CD4-positive, alpha-beta T cell treated with Interleukin-4 for 4 hours (primary cell): Measurements from ENCODE around the gene TMED3.
A peak's percentile ranks its signal among the peaks of the same experiment; 100 is the strongest.

Source experiments
- DNase-seq: peaks from one replicate; pipeline ENCODE4 v3.0.0-alpha.2; 2020

TMED3 gene

DNA sequence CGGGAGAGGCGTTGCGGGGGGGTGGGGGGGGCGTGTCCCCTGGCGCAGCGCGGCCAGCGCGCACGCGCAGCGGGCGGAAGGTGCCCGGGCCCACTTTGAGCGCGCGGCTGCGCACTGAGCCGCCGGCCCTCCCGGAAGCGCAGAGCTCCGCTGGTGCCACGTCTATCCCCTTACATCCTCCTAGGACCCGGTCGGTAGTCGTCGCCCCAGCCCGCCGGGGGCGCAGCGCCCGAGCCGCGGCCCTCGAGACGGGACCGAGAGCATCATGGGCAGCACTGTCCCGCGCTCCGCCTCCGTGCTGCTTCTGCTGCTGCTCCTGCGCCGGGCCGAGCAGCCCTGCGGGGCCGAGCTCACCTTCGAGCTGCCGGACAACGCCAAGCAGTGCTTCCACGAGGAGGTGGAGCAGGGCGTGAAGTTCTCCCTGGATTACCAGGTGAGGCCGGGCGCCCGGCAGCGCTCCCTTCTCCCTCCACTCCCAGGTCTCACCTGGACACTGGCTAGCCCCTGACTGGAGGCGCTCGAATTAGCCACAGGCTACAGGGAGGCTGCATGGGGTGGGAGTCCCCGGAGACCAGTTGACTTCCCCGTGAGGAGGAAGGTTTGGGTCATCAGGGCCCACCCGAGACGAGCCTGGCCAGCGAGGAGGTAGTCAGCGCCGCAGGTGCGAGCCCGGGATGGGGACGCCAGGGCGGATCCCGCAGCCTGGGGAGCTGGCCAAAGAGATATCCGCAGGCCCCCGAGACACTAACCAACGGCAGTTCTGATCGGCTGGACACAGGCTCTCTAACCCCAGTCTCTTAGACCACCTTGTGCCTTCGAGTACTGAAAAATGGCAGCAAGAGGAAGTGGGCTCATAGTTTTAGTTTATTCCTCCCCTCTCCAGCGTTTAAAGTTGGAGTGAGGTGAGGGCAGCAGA is at the start of gene TMED3:
Gene TMED3 (plus strand): TSS at position 128 of the 916 bp plus-strand sequence. CDS start 138 bp downstream, at position 266.
- peak; percentile 81 for DNase-seq

DNA sequence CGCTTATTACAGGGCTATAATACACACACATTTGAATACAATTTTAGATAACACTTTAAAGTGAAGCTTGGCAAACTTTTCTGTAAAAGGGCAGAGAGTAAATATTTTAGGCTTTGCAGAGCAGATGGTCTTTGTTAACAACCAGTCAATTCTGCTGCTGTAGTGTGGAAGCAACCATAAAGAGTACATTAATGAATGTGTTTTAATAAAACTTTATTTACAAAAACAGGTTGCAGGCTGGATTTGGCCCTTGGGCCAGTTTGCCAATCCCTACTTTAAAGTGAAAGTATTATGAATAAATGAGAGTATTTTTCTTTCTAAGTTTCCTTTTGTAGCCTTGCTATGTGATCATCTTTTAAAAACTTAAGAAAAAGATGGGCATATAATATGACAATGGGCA is 49.1 kb upstream of the TMED3 start:
- no peak for DNase-seq

DNA sequence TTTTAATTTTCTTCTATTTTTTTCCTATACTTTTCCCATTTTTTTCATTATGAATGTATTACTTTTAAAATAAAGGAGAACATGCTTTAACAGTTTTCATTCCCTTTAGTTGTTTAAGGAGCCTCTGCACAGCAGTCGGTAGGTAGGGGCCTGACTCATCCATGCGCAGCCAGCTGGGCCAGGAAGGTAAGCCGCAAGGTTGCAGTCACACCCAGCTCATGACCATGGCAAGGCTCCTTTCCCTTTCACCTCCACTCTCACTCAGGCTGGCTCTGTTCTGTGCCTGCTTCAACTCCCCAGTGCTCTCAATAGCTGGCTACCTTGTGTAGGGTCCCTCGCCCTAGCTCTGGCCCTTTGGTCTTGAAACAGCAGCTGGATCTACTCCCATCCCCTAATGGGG is 45.7 kb upstream of the TMED3 start:
- no peak for DNase-seq

DNA sequence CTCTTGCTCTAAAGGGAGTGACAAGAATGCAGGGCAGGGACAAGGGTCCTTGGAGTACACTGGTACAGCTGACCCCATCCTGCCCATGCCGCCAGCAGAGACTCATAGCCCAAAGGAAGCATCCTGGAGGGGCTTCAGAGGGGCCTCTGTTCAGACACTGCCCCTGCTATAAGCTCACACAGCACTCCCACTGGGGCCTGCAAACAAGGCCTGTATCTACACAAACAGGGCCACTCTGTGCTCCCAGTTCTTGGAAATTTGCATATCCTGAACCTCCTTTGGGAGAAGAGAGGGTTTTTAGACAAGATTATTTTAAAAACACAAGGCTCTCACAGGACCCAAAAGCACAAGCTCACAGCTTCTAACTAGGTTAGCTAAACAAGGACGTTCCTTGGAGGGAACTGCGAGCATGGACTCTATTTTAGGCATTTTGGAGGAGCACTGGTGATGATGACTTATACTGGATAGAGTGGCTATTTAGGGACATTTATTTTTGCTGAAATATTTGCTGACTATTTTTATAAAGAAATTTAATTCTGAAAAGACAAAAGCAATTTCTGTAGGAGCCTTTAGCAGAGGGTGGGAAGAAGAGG is 44.8 kb upstream of the TMED3 start:
- no peak for DNase-seq

DNA sequence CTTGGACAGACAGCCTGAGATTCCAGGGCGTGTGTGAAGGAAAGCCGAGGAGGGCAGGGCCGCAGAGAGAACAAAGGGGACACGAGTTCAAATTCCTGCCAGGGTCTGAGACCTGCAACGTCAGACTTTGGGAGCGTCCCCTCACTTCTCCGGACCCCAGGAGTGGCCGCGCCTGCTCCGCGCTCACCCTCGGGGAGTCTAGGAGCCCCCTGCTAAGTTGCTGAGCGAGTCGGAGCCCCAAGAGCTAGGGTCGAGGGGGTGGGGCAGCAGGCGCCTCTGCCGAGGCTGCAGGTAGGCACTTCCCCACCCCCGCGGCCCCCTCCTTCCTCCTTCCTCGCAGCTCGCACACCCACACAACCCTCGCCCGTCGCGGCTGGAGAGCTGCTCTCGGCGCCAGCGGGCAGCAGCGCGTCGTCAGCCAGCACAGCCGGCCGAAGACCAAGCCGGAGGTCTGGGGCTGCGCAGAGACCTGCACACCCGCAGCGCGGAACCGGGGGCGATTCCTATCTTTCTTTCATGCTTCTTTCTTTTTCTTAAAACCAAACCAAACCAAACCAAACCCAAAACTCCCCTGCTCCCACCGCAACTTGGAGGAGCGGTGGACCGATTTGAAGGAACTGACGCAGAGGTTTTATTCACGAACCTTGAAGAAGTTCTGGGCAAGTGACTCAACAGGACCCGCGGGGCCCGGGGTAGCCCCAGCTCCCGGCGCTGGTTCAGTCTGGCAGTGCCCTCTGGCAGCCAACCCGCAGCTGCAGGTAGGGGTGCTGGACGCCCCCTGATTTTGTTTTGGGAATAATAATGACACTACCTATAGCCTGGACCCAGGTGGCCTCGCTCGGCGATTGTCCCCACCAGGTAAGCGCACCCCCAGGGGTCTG is 28.3 kb upstream of the TMED3 start, which contains the start of gene ANKRD34C:
Gene ANKRD34C (plus strand): TSS at position 352 of the 881 bp plus-strand sequence. CDS start 10,563 bp downstream, outside the sequence.
- no peak for DNase-seq

DNA sequence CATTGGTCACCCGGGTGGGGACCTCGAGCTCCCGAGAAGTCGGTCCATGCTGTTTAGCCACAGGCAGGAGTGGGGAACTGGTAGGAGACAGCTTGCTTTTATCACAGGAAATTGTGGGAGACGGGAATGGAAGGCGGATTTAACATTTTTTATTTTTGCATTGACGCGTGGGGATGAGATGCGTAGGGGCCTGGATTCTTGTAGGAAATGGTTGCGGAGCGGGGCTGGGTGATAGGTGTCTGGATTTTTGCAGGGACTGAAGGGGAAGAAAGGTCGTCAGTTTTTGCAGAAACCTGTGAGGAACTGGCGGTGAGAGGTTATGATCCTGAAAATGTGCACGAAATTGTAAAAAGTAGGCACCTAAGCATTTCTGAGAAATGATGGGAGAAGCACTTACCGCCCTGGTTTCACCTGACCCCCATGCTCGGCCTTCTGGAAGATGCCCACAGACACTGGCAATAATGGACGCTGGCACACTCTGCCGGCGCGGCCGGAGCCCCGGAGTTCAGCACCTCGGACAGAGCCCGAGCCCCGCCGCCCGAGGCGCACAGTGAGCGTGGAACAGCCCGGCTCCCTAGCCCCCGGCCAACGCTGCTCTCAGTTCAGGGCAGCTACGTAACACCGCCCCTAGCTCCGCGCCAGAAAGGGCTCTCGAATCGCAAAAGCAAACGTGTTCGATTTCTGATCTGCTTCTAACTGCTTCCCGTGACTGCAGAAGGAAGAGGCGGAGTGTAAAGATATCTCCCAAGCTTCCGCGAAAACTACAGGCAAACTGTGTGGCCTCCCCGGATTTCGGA is 27.5 kb upstream of the TMED3 start:
- no peak for DNase-seq

DNA sequence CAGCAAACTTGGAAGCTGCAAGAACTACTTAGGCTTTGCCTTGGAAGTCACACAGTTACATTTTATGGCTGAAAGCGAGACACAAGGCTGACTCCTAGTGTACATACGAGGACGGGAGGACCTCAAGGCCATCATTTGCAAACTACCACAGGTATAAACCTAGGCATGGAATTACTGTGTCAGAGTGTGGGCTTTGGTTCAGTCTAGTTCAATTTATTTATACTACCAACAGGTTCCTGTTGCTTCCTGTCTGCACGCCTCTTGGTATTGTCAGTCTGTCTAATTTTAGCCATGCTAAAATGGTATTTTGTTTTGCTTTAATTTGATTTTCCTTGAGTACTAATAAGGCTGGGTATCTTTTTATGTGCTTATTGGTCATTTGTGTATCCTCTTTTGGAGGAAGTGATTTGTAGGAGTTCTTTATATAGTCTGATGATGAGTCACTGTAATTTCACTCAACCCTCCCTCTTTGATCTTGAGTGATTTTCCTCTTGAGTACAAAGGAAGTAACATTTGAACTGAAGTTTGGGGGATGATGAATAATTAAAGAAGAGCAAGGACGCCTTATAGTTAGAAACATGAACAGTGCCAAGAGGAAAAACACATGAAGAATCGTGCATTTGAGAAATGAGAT is 20.2 kb upstream of the TMED3 start:
- DNase-seq: no peak

DNA sequence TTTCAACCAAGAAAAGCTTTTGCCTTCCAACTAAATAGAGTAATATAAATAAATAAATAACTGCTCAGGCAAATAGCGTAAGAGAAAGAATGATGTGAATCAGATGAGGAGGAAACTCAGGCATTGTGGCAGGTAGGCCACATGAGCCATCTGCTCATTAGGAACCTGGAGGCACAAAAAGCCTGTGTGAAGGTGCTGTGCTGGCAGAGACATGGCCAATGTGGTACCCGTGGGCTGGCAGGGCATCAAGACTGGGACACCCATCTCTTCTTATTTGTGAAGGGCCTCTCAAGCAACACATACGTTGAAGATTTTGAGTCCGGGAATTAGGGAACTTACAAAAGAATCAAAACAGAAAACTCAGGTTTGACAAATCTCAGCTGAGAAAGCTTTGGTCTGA is 18.9 kb upstream of the TMED3 start:
- no peak for DNase-seq

DNA sequence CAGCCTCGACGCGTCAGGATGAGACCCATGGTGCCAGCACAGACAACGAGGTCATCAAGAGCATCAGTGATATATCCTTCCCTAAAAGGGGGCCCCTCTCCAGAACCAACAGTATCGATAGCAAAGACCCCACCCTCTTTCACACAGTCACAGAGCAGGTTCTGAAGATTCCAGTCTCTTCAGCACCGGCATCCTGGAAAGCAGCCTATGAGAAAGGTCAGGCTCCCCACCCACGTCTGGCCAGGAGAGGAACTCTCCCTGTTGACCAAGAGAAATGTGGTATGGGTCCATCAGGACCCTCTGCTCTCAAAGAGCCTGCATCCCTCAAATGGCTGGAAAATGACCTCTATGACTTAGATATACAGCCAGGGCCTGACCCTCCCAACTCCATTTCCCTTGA is 16.8 kb upstream of the TMED3 start:
- DNase-seq: no peak

DNA sequence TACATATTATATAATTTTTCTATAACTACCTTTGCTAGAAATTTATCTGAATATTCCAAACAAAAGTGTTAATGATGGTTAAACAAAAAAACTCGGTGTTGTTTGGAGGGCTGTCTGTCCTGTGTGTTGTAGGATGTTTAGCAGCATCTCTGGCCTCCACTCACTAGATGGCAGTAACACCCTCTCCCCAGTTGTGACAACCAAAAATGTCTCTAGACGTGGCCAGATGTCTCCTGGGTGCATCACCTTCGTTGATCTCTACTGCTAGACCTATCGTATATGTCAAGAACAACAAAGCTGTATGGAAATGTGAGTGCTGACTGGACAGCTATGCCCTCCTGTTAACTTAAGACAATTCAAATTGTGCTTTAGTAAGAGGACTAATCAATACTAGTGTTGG is 14.3 kb upstream of the TMED3 start:
- no peak for DNase-seq

DNA sequence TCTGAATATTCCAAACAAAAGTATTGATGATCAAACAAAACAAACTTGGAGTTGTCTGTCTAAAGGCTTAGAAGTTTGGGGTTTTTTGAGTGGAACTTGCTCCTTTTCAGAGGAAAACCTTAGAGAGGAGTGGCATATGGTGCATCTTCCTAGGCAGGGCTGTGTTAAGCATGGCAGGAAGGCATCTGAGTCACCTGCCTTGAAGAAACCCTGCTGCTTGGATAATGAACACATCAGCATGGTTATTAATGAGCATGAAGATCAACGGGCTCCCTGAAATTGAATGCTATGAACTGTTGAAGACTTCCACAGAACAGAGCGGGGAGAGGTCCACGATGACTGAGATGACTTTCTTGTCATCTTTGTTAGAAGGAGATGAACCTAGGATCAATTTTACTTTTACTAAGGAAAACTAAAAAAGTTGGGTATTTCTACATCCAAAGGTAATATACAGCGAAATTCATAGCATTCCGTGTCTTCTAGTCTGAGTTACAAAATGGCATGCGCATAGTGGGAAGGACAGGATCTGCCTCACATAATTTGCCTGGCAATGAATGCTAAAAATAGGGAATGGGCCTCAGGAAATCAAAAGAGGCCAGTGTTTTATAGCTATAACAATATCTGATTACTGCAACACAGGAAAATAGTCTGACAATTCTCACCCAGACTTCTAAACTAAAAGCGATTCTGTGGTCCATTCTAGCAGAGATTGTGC is 11.6 kb upstream of the TMED3 start:
- DNase-seq: no peak

DNA sequence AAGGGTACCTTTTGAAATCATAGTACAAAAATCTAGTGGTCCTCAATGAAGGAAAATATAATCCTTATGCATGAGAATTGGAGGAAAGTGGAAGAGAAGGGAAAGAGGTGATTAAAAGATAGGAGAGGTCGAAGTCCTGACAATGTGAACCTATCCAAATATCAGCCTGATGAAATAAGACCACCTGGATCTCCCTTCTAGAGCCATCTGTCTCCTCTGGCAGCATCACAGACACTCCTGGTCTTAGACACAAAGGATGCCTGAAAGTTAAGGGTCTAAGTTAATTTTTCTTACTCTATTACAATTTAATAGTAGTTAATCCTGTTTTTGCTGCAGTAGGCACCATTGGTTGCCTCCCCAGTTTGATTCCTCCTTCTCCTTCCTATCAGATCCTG is 11.1 kb upstream of the TMED3 start:
- DNase-seq: no peak

DNA sequence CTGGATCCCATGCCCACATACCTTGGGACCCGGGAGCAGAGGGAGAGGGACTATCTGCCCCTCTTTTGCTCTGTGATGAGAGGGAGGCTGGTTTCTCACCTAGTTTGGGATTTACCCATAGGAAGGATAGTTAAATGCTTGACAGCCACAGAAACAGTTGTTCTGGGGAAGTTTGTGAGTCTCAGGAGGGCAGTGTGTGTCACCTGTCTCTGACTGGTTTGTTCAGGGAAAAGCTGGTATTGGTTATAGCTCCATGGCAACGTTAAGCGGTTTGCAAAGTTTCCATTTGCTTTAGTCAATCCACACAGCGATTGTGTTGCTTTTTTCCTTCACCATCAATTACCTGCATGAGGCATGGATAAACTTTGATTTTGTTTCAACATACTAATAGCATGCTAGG is 3.7 kb upstream of the TMED3 start:
- no peak for DNase-seq

DNA sequence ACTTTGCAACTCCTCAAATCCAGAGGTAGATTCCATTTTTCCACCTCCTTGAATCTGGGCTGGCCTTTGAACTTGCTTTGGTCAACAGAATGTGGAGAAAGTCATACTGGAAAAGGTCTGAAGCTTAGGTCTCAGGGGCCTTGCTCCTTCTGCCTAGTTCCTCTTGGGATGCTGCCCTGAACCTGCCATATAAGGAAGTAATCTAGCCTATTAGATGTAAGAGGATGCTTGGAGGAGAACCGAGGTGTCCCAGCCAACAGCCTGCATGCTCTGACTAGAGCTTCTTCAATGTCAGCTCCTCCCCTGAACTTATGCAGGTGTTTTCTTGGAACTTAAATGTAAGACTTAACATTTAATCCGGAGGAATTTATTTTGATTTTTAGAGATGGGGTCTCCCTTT is 2.0 kb upstream of the TMED3 start:
- no peak for DNase-seq

DNA sequence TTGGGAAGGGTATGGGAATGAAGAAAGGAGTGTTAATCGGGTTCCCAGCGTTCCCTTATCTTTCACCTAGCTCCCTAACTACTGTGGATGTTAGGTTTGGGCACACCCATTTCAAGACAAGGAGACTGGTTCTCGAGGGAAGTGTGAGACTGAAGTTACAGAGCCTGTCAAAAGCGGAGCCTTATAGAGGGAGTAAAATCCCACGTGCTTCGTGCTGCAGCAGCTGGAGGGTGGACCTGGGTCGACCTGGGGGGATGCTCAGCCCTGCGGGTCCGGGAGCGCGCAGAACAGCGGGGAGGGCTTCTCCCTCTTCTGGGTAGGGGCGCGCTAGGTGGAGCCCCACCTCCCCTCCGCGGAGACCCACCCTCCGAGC is 314 bp upstream of the TMED3 start:
- no peak for DNase-seq

DNA sequence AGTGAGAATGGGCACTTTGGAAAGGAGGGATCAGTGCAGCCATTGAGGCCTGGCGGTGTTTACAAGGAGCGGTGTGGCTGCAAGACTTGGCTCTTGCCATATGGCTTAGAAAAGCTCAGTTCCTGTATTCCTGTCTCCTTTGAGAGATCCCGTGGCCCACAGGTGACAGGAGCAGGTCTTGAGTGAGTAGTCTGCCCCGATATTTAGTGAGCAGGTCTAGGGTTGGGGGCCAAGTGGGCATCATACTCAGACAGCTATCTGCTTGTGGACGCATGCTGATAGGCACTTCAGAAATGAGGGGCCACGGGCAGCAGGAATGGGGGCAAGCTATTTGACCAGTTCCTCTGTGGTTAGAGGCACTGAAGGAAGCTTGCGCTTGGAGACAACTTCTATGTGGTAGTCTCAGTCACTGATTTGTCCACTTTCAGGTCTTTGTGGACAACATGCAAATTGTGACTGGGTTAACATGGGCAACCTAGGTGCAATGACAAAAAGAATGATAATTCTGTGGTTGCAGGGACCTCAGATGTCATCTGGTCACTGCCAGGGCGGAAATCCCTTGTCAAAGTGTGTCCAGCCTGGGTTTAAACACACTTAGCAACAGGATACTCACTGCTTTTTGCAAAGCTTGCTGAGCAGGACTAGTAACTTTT is 1.1 kb downstream of the TMED3 start:
- DNase-seq: no peak

DNA sequence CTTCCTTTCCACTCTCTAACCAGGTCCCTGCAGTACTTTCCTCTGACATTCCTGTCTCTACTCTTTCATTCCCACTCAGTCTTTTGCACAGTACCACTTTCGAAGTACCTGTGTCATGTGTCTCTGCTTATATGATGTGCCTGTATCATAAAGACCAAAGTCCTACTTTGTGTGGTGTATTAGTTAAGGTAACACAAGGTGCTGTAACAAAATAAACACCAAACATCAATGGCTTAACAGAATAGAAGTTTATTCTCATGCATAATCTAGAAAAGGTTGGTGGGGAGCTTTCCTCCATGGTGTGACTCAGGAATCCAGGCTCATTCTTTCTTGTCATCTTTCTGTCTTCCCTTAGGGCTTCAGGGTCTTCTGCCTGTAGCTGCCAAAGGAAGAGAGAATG is 3.3 kb downstream of the TMED3 start:
- no peak for DNase-seq

DNA sequence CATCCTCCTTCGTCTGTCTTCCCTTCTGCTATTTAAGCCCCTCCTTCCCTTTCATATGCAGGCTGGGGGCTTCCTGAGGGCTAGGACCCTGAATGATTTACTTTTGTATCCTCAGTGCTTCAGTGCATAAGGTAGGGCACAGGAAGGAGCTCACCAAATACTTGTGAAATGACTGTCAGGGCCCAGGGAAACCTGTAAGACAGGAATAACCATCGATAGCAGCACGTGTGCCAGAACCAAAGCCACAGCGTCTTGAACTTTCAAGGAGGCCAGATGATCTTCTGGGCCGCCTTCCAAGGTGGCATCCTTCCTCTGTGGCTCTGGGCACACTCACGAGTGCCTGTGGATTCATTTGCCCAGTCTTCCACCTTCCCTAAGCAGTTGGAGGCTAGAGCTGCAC is 3.9 kb downstream of the TMED3 start:
- no peak for DNase-seq

DNA sequence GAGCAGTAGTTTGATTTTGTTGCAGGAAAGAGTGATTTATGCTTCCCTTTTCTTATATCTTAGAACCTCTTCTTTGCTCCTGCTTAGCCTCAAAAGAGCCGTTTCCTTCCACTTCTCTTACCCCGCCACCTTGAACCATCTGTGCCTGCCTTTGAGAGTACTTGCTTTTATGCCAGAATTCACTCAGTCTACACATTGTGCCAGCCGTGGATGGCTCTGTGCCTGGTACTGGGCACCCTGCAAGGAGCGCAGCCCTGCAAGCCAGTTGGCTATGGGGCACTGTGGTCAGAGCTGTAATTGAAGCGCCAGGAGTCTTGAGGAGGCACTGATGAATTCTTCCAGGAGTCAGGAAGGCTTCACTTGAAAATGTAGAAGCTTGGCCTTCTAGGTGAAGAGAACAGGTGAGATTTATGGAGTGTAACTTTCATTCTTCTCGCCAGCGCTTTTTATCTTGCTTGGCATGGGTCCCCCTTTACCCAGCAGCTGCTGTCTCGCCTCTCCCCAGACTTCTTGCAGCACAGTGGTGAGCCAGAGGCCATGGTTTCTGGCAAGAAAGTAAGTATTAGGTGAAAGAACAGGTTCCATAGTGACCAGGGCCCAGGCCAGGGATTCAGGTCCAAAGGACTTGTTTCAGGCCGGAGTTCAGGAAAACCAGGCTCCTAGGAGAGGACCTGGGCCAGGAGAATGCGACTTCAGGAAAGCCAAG is 4.9 kb downstream of the TMED3 start:
- no peak for DNase-seq

DNA sequence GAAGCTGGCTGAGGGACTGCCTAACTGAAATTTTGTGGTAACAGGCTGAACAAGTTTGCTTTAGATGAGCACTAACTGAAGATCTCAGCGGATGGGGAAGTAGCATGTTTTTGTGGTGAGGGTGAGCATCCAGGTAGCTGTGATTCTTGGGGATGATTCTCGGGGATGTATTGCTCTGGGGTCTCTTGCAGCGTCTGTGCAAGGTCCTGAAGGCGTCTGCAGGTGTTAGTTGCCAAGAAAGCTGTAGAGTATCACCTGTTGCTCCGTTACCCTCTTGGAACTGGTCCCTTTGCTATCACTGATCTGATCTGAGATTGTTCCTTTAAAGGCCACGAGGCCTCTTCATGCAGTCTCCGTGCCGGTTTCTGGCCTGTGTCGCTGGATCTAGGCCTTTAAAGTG is 6.0 kb downstream of the TMED3 start:
- DNase-seq: no peak
